Neutrophil (primary cell): ENCODE measurements around the gene GPR35.

Experiments
- H3K27ac ChIP-seq: fragments of 200-600 bp; sonication (generic); 2 replicates; pipeline ENCODE4 v1.5.1; 2016; ENCODE audit warnings: mild to moderate bottlenecking, moderate library complexity
- H3K27me3 ChIP-seq: fragments of 200-600 bp; sonication (generic); 2 replicates; pipeline ENCODE4 v1.6.0; 2016; ENCODE audit warnings: mild to moderate bottlenecking
- H3K36me3 ChIP-seq: fragments of 200-600 bp; sonication (generic); 2 replicates; pipeline ENCODE4 v1.5.1; 2017
- H3K4me1 ChIP-seq, 2 experiments: fragments of 200-600 bp in 1 of 2; sonication (generic) in 1 of 2; 1 replicate in 1 of 2; 2 replicates in 1 of 2; pipeline versions ENCODE4 v1.5.1 to v1.6.1; 2013 to 2016; ENCODE audit warnings: low read depth in 1 of 2, low read length in 1 of 2, mild to moderate bottlenecking in 1 of 2, moderate library complexity in 1 of 2; ENCODE audit not compliant: control insufficient read depth in 1 of 2, insufficient read depth in 1 of 2
- H3K4me3 ChIP-seq, 2 experiments: fragments of 200-600 bp in 1 of 2; sonication (generic) in 1 of 2; 1 replicate in 1 of 2; 2 replicates in 1 of 2; pipeline ENCODE4 v1.5.1; 2013 to 2016; ENCODE audit warnings: low read depth in 1 of 2, low read length in 1 of 2, mild to moderate bottlenecking in 1 of 2, moderate library complexity in 1 of 2
- H3K9me3 ChIP-seq: fragments of 200-600 bp; sonication (generic); 2 replicates; pipeline ENCODE4 v1.5.1; 2016
- CTCF ChIP-seq: fragments of 200-600 bp; sonication (generic); IDR thresholded peaks from 2 replicates; pipeline ENCODE4 v1.5.1; 2016; ENCODE audit warnings: antibody characterized with exemption

The GPR35 gene

GRCh38 chr2:240583774-240584173 is 41.5 kb upstream of the GPR35 start:
- no peaks in the 10 kb centered on the region for H3K9me3 ChIP-seq
- peaks cover 3% of the 10 kb centered on the region for H3K36me3 ChIP-seq
- H3K27me3 ChIP-seq, result no peaks in the 10 kb centered on the region
- no peak overlapping the region for H3K4me3 ChIP-seq
- no peak overlapping the region for H3K27ac ChIP-seq
- H3K4me1 ChIP-seq, result peaks cover 55 to 60% of the 10 kb centered on the region in 2 experiments
- no peak for TF ChIP-seq CTCF

- no peak overlapping the region for H3K27ac ChIP-seq
- no peak overlapping the region for H3K4me3 ChIP-seq
- H3K27me3 ChIP-seq, result no peaks in the 10 kb centered on the region
- no peak for TF ChIP-seq CTCF
- H3K4me1 ChIP-seq, result peaks cover 47 to 52% of the 10 kb centered on the region in 2 experiments
- peaks cover 5% of the 10 kb centered on the region for H3K36me3 ChIP-seq
- no peaks in the 10 kb centered on the region for H3K9me3 ChIP-seq
These were observed 40.7 kb upstream of the GPR35 start for GRCh38 chr2:240584486-240585031.

DNA sequence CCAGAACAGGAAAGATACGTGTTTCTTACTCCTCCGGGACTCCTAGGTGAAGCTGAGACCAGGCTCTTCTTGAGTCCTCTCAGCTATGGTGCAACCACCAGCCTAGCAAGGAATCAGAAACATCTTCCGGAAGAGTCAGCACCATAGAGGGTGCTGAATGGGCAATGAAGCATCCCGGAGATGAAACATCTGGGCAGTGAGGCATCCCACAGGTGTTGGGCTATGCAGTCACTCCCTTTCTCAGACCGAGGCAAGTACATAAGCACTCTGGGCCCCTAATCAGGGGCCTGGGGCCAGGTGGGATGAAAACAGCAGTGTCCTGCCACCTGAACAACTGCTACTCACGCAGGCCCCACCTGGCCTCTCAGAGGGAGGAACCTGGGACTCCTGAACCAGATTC is 40.2 kb upstream of the GPR35 start:
- H3K27ac ChIP-seq, result peak overlapping the region; percentile 92
- H3K4me1 ChIP-seq, result peaks cover 42 to 47% of the 10 kb centered on the region in 2 experiments
- H3K27me3 ChIP-seq, result no peaks in the 10 kb centered on the region
- peaks cover 10% of the 10 kb centered on the region for H3K36me3 ChIP-seq
- no peak for TF ChIP-seq CTCF
- no peaks in the 10 kb centered on the region for H3K9me3 ChIP-seq
- peak overlapping the region; percentile 95 to 96 for H3K4me3 ChIP-seq

DNA sequence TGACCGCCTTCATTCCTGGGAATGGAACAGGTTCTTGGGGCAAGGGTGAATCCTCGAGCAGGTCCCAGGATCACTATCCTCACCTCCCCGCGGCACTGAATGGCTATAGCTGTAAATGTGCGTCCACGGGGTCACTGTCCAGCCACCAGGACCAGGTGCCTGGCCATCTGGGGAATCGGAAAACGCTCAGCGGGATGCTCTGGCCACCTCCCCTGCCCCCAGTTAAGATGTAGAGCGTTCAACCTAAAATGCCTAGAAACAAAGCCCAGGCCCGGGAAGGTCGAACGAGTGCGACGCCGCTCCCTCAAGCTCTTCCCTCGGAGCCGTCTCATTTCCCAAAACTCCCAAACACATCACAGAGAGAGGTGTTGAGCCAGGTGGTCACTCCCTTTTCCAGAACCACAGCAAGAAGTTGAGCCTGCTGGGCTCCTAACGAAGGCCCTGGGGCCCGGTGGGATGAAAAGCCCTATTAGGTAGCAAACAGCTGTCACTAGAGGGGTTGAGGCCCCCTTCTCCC is 39.5 kb upstream of the GPR35 start:
- Histone ChIP-seq H3K27ac (peak overlapping the region; percentile 92), H3K4me3 (peak overlapping the region; percentile 95 to 96), H3K36me3 (peaks cover 17% of the 10 kb centered on the region), H3K27me3 (no peaks in the 10 kb centered on the region), H3K9me3 (no peaks in the 10 kb centered on the region), H3K4me1 (peaks cover 35 to 41% of the 10 kb centered on the region in 2 experiments)
- TF ChIP-seq CTCF, result no peak

DNA sequence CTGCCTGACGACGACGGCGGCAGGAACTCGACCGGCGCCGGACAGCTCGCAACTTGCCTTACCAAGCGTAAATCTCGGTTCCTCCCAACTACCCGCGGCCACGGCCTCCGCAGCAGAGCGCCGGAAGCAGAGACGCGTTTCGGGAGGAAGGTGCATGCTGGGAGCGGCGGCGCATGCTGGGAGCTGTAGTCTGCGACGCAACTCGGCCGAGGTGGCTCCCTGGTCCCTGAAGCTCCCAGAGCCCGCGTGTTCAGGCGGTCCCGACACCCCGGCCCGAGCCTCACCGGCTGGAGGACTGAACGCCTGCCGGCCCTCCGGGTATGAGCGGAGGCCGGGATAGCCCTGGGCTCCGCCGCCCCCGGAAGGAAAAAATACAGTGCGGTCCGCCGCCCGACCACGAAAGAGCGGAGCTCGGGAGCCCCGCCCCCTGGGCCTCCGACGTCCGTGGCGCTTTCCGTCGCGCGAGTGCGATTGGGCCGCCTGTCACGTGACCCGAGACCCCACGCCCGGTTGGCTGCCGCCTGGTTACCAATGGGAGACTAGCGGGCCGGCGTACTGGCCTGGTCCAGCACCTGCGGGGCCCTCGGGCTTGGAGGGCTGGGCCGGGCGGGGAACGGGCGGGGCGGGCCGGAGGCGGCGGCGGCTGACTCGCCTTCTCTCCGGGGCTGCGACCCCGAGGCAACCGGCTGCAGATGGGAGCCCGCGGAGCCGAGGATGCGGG is 38.9 kb upstream of the GPR35 start, which contains the start of gene CAPN10:
TSS of gene CAPN10 (plus strand) at position 537 of the 721 bp plus-strand sequence. CDS start at position 715, 178 bp downstream.
- Histone ChIP-seq H3K27me3 (no peaks in the 10 kb centered on the region), H3K36me3 (peaks cover 23% of the 10 kb centered on the region), H3K4me1 (peaks cover 32 to 34% of the 10 kb centered on the region in 2 experiments), H3K4me3 (peak within 1 kb of the TSS; percentile 95 to 96), H3K27ac (peak within 1 kb of the TSS; percentile 92), H3K9me3 (no peaks in the 10 kb centered on the region)
- peak; percentile 55 for TF ChIP-seq CTCF
